Left kidney (tissue), 2 donors: ENCODE measurements around the gene GPR161. TPM values are rescaled to one million over a fixed set of nuclear protein-coding genes. Genes with fewer than 3 reads are reported as not detected.
A peak's percentile ranks its signal among the peaks of the same experiment; 100 is the strongest.
"Not testable (repeated sequence)": the region's sequence is repeated elsewhere in the genome, so short reads cannot be mapped to it uniquely, and the experiment has no call there.

ENCODE experiments used
- DNase-seq: peaks from one replicate; pipeline ENCODE4 v3.0.0-alpha.2; 2013
- polyA plus RNA-seq: library from polyadenylated mRNA; unstranded; fragments of 120-200 nt; gene quantifications from one replicate; pipeline ENCODE4 v1.2.1, GENCODE V29; 2013; ENCODE audit not compliant: insufficient read length

GPR161 gene
- polyA plus RNA-seq, 1 donor: 21.7 TPM

- DNase-seq: no peak
Measured at GRCh38 chr1:168088511-168089325, 48.0 kb downstream of the GPR161 start.

GRCh38 chr1:168087696-168088095 lies 49.0 kb downstream of the GPR161 start:
- no peak for DNase-seq

GRCh38 chr1:168086438-168086837 lies 50.3 kb downstream of the GPR161 start:
- DNase-seq: no peak

- DNase-seq: no peak
Measured at GRCh38 chr1:168085401-168085872, 51.3 kb downstream of the GPR161 start.

- no peak for DNase-seq
Measured at GRCh38 chr1:168084396-168085231, 52.1 kb downstream of the GPR161 start.

- no peak for DNase-seq
Measured at GRCh38 chr1:168083456-168084325, 53.0 kb downstream of the GPR161 start.

GRCh38 chr1:168082008-168082876 lies 54.5 kb downstream of the GPR161 start:
- DNase-seq: peak; percentile 68

GRCh38 chr1:168081373-168082007 lies 55.2 kb downstream of the GPR161 start:
- no peak for DNase-seq

- DNase-seq: no peak
Measured at GRCh38 chr1:168079761-168080160, 57.0 kb downstream of the GPR161 start.

- no peak for DNase-seq
Measured at GRCh38 chr1:168069384-168069783, 67.3 kb downstream of the GPR161 start.

GRCh38 chr1:168065506-168065905 lies 71.2 kb downstream of the GPR161 start:
- DNase-seq: no peak

GRCh38 chr1:168064216-168064615 lies 72.5 kb downstream of the GPR161 start:
- no peak for DNase-seq

GRCh38 chr1:168057921-168058320 lies 78.8 kb downstream of the GPR161 start:
- DNase-seq: no peak

GRCh38 chr1:168057355-168057754 lies 79.4 kb downstream of the GPR161 start:
- DNase-seq: no peak

- DNase-seq: not testable (repeated sequence)
Measured at GRCh38 chr1:168056152-168056551, 80.6 kb downstream of the GPR161 start.

- no peak for DNase-seq
Measured at GRCh38 chr1:168054117-168054516, 82.6 kb downstream of the GPR161 start.

- no peak for DNase-seq
Measured at GRCh38 chr1:168053681-168054080, 83.0 kb downstream of the GPR161 start.

GRCh38 chr1:168050880-168051279 lies 85.8 kb downstream of the GPR161 start:
- DNase-seq: no peak

- no peak for DNase-seq
Measured at GRCh38 chr1:168050307-168050706, 86.4 kb downstream of the GPR161 start.

- no peak for DNase-seq
Measured at GRCh38 chr1:168045311-168045710, 91.4 kb downstream of the GPR161 start.

- DNase-seq: no peak
Measured at GRCh38 chr1:168042362-168042761, 94.4 kb downstream of the GPR161 start.
